Psoas muscle (tissue), 8 donors: Measurements from ENCODE around the gene PIGN. TPM values are rescaled to one million over a fixed set of nuclear protein-coding genes. Genes with fewer than 3 reads are reported as not detected.

Source experiments
- ATAC-seq, 4 donors: fragments of 200-7000 bp; cut with Tn5 transposase; one replicate each; pipeline ENCODE4 v1.9.1; 2020; ENCODE audit warnings: moderate library complexity in 3 of 4, mild to moderate bottlenecking in 2 of 4
- DNase-seq, 2 donors: peaks; one replicate each; pipeline ENCODE4 v3.0.0-alpha.2; 2020
- H3K27ac ChIP-seq: fragments of 200-600 bp; one replicate; pipeline ENCODE4 v1.8.0; 2022
- H3K27me3 ChIP-seq, 3 donors: fragments of 200-600 bp in 1 of 3; one replicate each; pipeline versions ENCODE4 v1.6.1 to v1.8.0; 2013 to 2022; ENCODE audit warnings: low read length in 2 of 3, mild to moderate bottlenecking in 2 of 3, moderate library complexity in 1 of 3; ENCODE audit not compliant: insufficient read depth in 3 of 3
- H3K36me3 ChIP-seq, 2 donors: fragments of 200-600 bp in 1 of 2; one replicate each; pipeline versions ENCODE4 v1.6.1 to v1.8.0; 2013 to 2022; ENCODE audit warnings: low read depth in 1 of 2, mild to moderate bottlenecking in 1 of 2, moderate library complexity in 1 of 2; ENCODE audit not compliant: insufficient read depth in 1 of 2
- H3K4me1 ChIP-seq: fragments of 200-600 bp; one replicate; pipeline ENCODE4 v1.8.0; 2022
- H3K4me3 ChIP-seq: fragments of 200-600 bp; one replicate; pipeline ENCODE4 v1.8.0; 2022; ENCODE audit warnings: mild to moderate bottlenecking
- H3K9me3 ChIP-seq: fragments of 200-600 bp; one replicate; pipeline ENCODE4 v1.8.0; 2022
- CTCF ChIP-seq: fragments of 200-600 bp; IDR thresholded peaks from one replicate; pipeline ENCODE4 v1.8.0; 2022; ENCODE audit warnings: antibody characterized with exemption
- WGBS, 3 donors: extraction: QIAGEN DNeasy Blood & Tissue Kit; methylation state at CpG; one replicate each; pipeline versions ENCODE4 v1.1.6 to v1.1.7; 2013; 5-methylcytosine and 5-hydroxymethylcytosine counted together
- intact Hi-C, 2 donors: fragments of 100-400 bp; cut with DNase I; formaldehyde crosslinking; loops; one replicate each; pipeline versions ENCODE4 v1.11.0 to v1.14.2; 2022
- polyA plus RNA-seq, 3 donors: library from polyadenylated mRNA; stranded (reverse); fragments of 200-250 nt; gene quantifications; one replicate each; pipeline ENCODE4 v1.2.3, GENCODE V29; 2013
- total RNA-seq, 4 donors: library from RNA; stranded (reverse); fragmentation: NEBNext Ultra II Directional in 2 of 4; extraction: Animal tissue kit (Norgen Biotek cat#: 25700) in 2 of 4; gene quantifications; one replicate each; pipeline versions ENCODE4 v1.2.1 to v1.2.4, GENCODE V29; 2021 to 2023
- donor health status: healthy with polysubstance abuse.
- donor health status: DM: no; HTN: no; CAD: no; lungs with moderate emphysema.
- donor health status: Bipolar disorder and iron deficiency.
- donor health status: healthy.
- donor health status: DM: yes; HTN: yes; CAD: no.
- donor health status: DM: no; HTN: no; CAD: no.
- donor health status: DM: no; HTN: no; CAD: no.
- donor health status: DM: yes; HTN: yes; CAD: no.

Gene PIGN
- total and polyA plus RNA-seq, 7 donors: 3.2 to 18.0 (median 9.5) TPM

- Histone ChIP-seq H3K27ac (no peak overlapping the region), H3K4me3 (no peak overlapping the region), H3K36me3 (no peaks in the 10 kb centered on the region), H3K4me1 (no peaks in the 10 kb centered on the region), H3K27me3 (no peaks in the 10 kb centered on the region), H3K9me3 (no peaks in the 10 kb centered on the region)
- intact Hi-C loops: no loop called here
- DNase-seq (no peak), ATAC-seq (no peak)
- no peak for TF ChIP-seq CTCF
- WGBS, 3 donors: 92 to 94% (median 93%) methylated on average over 5 of the region's 5 CpGs
These were observed 124.9 kb downstream of the PIGN start for GRCh38 chr18:62061821-62062478.

- H3K27ac ChIP-seq: no peak overlapping the region
- no peaks in the 10 kb centered on the region for H3K27me3 ChIP-seq
- no peaks in the 10 kb centered on the region for H3K4me1 ChIP-seq
- H3K36me3 ChIP-seq: no peaks in the 10 kb centered on the region
- no peak overlapping the region for H3K4me3 ChIP-seq
- whole genome bisulfite sequencing, 3 donors: 72 to 76% (median 75%) methylated on average over 2 of the region's 2 CpGs
- no peaks in the 10 kb centered on the region for H3K9me3 ChIP-seq
- intact Hi-C loops: no loop called here
- no peak for DNase-seq
- TF ChIP-seq CTCF: no peak
- no peak for ATAC-seq
These were observed 126.0 kb downstream of the PIGN start for GRCh38 chr18:62060820-62061219.

- no peak overlapping the region for H3K4me3 ChIP-seq
- no peaks in the 10 kb centered on the region for H3K9me3 ChIP-seq
- H3K27ac ChIP-seq: no peak overlapping the region
- 91 to 98% (median 95%) methylated on average over 2 of the region's 2 CpGs for WGBS, 3 donors
- no peak for TF ChIP-seq CTCF
- intact Hi-C loops: no loop called here
- ATAC-seq (no peak), DNase-seq (no peak)
- no peaks in the 10 kb centered on the region for H3K27me3 ChIP-seq
- H3K4me1 ChIP-seq: no peaks in the 10 kb centered on the region
- H3K36me3 ChIP-seq: peaks cover 0 to 4% of the 10 kb centered on the region in 2 donors
These were observed 131.8 kb downstream of the PIGN start for GRCh38 chr18:62054929-62055498.

- DNase-seq (no peak), ATAC-seq (no peak)
- H3K9me3 ChIP-seq: peaks cover 5% of the 10 kb centered on the region
- H3K4me3 ChIP-seq: no peak overlapping the region
- 97 to 100% (median 97%) methylated on average over 1 of the region's 1 CpG for WGBS, 3 donors
- H3K36me3 ChIP-seq: peaks cover 0 to 4% of the 10 kb centered on the region in 2 donors
- intact Hi-C loops: no loop called here
- no peak for TF ChIP-seq CTCF
- H3K27ac ChIP-seq: no peak overlapping the region
- no peaks in the 10 kb centered on the region for H3K27me3 ChIP-seq
- H3K4me1 ChIP-seq: no peaks in the 10 kb centered on the region
These were observed 138.6 kb downstream of the PIGN start for GRCh38 chr18:62048279-62048678.

- Histone ChIP-seq H3K9me3 (peaks cover 5% of the 10 kb centered on the region), H3K27me3 (no peaks in the 10 kb centered on the region), H3K4me1 (no peaks in the 10 kb centered on the region), H3K27ac (no peak overlapping the region), H3K4me3 (no peak overlapping the region), H3K36me3 (peaks cover 0 to 4% of the 10 kb centered on the region in 2 donors)
- no peak for DNase-seq
- intact Hi-C loops: no loop called here
- no peak for ATAC-seq
- WGBS, 3 donors: 76 to 83% (median 82%) methylated on average over 2 of the region's 2 CpGs
- no peak for TF ChIP-seq CTCF
These were observed 141.5 kb downstream of the PIGN start for GRCh38 chr18:62045316-62045715.
